SK-N-SH treated with all-trans-retinoic acid at 6 μM for 48 hours (cell line): ENCODE results near the gene MPI.

Experiments used
- ATAC-seq: fragments of 200-7000 bp; cut with Tn5 transposase; 3 replicates; pipeline ENCODE4 v1.9.1; 2020; ENCODE audit warnings: mild to moderate bottlenecking, moderate library complexity
- ARNTL ChIP-seq: fragments of 450-650 bp; formaldehyde crosslinking; IDR thresholded peaks from 2 replicates; pipeline ENCODE4 v1.5.0; 2020; ENCODE audit warnings: low read depth, mild to moderate bottlenecking, moderate library complexity, borderline replicate concordance
- BACH2 ChIP-seq: fragments of 250-450 bp; sonication (Bioruptor Pico); IDR thresholded peaks from 2 replicates; pipeline ENCODE4 v1.9.0; 2021; ENCODE audit warnings: mild to moderate bottlenecking, borderline replicate concordance
- CREB5 ChIP-seq: fragments of 250-450 bp; sonication (Bioruptor Pico); IDR thresholded peaks from 2 replicates; pipeline ENCODE4 v1.5.1; 2020; ENCODE audit warnings: low read depth, mild to moderate bottlenecking, moderate library complexity
- ESRRG ChIP-seq: fragments of 250-450 bp; sonication (Bioruptor Pico); IDR thresholded peaks from 2 replicates; pipeline ENCODE4 v1.6.1; 2021; ENCODE audit warnings: mild to moderate bottlenecking
- GLIS3 ChIP-seq: fragments of 250-450 bp; sonication (Bioruptor Pico); IDR thresholded peaks from 2 replicates; pipeline ENCODE4 v1.5.0; 2020; ENCODE audit warnings: mild to moderate bottlenecking, moderate library complexity
- ISL1 ChIP-seq: fragments of 250-450 bp; sonication (Bioruptor Pico); IDR thresholded peaks from 2 replicates; pipeline ENCODE4 v2.1.2; 2022; ENCODE audit warnings: mild to moderate bottlenecking, moderate library complexity
- OSR1 ChIP-seq: fragments of 250-450 bp; sonication (Bioruptor Pico); IDR thresholded peaks from 2 replicates; pipeline ENCODE4 v1.8.0; 2022; ENCODE audit warnings: moderate library complexity, mild to moderate bottlenecking, inconsistent platforms
- POU6F1 ChIP-seq: fragments of 250-450 bp; sonication (Bioruptor Pico); IDR thresholded peaks from 2 replicates; pipeline ENCODE4 v1.8.0; 2021; ENCODE audit warnings: low read depth, mild to moderate bottlenecking, moderate library complexity, borderline replicate concordance
- PPARA ChIP-seq: fragments of 250-450 bp; sonication (Bioruptor Pico); IDR thresholded peaks from 2 replicates; pipeline ENCODE4 v1.5.0; 2020; ENCODE audit warnings: mild to moderate bottlenecking, borderline replicate concordance
- SNAI2 ChIP-seq: fragments of 250-450 bp; sonication (Bioruptor Pico); IDR thresholded peaks from 2 replicates; pipeline ENCODE4 v1.5.0; 2020; ENCODE audit warnings: mild to moderate bottlenecking, moderate library complexity
- TCF4 ChIP-seq: fragments of 250-450 bp; sonication (Bioruptor Pico); IDR thresholded peaks from 2 replicates; pipeline ENCODE4 v1.8.0; 2021; ENCODE audit warnings: mild to moderate bottlenecking, moderate library complexity, borderline replicate concordance
- TOX ChIP-seq: fragments of 250-450 bp; sonication (Bioruptor Pico); IDR thresholded peaks from 2 replicates; pipeline ENCODE4 v1.8.0; 2021; ENCODE audit warnings: mild to moderate bottlenecking, moderate library complexity, borderline replicate concordance
- ZC3H10 ChIP-seq: fragments of 250-450 bp; sonication (Bioruptor Pico); IDR thresholded peaks from 2 replicates; pipeline ENCODE4 v1.5.1; 2021; ENCODE audit warnings: mild to moderate bottlenecking, moderate library complexity
- ZFP3 ChIP-seq: fragments of 250-450 bp; sonication (Bioruptor Pico); IDR thresholded peaks from 2 replicates; pipeline ENCODE4 v1.5.0; 2020; ENCODE audit warnings: mild to moderate bottlenecking, moderate library complexity
- ZFP30 ChIP-seq: fragments of 450-650 bp; formaldehyde crosslinking; IDR thresholded peaks from 2 replicates; pipeline ENCODE4 v1.5.0; 2022; ENCODE audit warnings: mild to moderate bottlenecking, moderate library complexity
- ZNF565 ChIP-seq: fragments of 450-650 bp; formaldehyde crosslinking; conservative IDR thresholded peaks from 2 replicates; pipeline ENCODE4 v1.5.0; 2020; ENCODE audit warnings: low read depth, mild to moderate bottlenecking, moderate library complexity
- ZNF70 ChIP-seq: fragments of 450-650 bp; formaldehyde crosslinking; IDR thresholded peaks from 2 replicates; pipeline ENCODE4 v1.5.0; 2020; ENCODE audit warnings: mild to moderate bottlenecking, moderate library complexity
- ZNF8 ChIP-seq: fragments of 450-650 bp; formaldehyde crosslinking; IDR thresholded peaks from 2 replicates; pipeline ENCODE4 v1.5.0; 2020; ENCODE audit warnings: mild to moderate bottlenecking, moderate library complexity
- TF ChIP-seq, protein P1 (sequence below): fragments of 250-450 bp; sonication (Bioruptor Pico); IDR thresholded peaks from 2 replicates; pipeline ENCODE4 v1.5.0; 2020; ENCODE audit warnings: mild to moderate bottlenecking, moderate library complexity
- TF ChIP-seq, protein P2 (sequence below): fragments of 250-450 bp; sonication (Bioruptor Pico); IDR thresholded peaks from 2 replicates; pipeline ENCODE4 v1.8.0; 2020; ENCODE audit warnings: mild to moderate bottlenecking, moderate library complexity, borderline replicate concordance

Gene MPI

GRCh38 chr15:74917676-74918075 lies 27.8 kb downstream of the MPI start:
- TF ChIP-seq GLIS3 (CRISPR knock-in tag) (no peak), ZC3H10 (CRISPR knock-in tag) (no peak), SNAI2 (CRISPR knock-in tag) (no peak), OSR1 (CRISPR knock-in tag) (no peak), ZFP3 (no peak), PPARA (no peak), ISL1 (CRISPR knock-in tag) (no peak), TOX (no peak)
- TF ChIP-seq, protein P1, sequence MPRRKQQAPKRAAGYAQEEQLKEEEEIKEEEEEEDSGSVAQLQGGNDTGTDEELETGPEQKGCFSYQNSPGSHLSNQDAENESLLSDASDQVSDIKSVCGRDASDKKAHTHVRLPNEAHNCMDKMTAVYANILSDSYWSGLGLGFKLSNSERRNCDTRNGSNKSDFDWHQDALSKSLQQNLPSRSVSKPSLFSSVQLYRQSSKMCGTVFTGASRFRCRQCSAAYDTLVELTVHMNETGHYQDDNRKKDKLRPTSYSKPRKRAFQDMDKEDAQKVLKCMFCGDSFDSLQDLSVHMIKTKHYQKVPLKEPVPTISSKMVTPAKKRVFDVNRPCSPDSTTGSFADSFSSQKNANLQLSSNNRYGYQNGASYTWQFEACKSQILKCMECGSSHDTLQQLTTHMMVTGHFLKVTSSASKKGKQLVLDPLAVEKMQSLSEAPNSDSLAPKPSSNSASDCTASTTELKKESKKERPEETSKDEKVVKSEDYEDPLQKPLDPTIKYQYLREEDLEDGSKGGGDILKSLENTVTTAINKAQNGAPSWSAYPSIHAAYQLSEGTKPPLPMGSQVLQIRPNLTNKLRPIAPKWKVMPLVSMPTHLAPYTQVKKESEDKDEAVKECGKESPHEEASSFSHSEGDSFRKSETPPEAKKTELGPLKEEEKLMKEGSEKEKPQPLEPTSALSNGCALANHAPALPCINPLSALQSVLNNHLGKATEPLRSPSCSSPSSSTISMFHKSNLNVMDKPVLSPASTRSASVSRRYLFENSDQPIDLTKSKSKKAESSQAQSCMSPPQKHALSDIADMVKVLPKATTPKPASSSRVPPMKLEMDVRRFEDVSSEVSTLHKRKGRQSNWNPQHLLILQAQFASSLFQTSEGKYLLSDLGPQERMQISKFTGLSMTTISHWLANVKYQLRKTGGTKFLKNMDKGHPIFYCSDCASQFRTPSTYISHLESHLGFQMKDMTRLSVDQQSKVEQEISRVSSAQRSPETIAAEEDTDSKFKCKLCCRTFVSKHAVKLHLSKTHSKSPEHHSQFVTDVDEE (CRISPR knock-in tag): no peak
- ATAC-seq: no peak

DNA sequence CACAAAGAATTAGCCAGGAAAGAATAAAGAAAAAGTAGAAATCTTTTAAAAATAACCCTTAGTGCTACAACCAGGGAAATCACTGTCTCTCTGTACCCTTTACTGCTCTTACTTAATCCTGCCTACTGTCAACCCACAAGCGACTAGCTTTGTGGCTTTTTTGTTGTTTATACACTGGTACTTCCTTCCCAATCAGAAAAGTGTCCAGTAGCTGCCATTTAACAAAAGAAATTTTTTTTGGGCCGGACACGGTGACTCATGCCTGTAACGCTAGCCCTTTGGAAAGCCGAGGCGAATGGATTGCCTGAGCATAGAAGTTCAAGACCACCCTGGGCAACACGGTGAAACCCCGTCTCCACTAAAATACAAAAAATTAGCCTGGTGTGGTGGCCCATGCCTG lies 30.6 kb downstream of the MPI start:
- TF ChIP-seq ZC3H10 (CRISPR knock-in tag) (no peak), TOX (no peak), ZFP30 (no peak), TCF4 (CRISPR knock-in tag) (no peak), POU6F1 (no peak), ESRRG (CRISPR knock-in tag) (no peak), ZNF565 (CRISPR knock-in tag) (no peak), ZNF70 (no peak), PPARA (no peak), ISL1 (CRISPR knock-in tag) (no peak), ZNF8 (CRISPR knock-in tag) (no peak), GLIS3 (CRISPR knock-in tag) (no peak), BACH2 (no peak), OSR1 (CRISPR knock-in tag) (no peak), ARNTL (CRISPR knock-in tag) (no peak), ZFP3 (no peak), CREB5 (CRISPR knock-in tag) (no peak)
- TF ChIP-seq, protein P1 (CRISPR knock-in tag): no peak
- TF ChIP-seq, protein P2, sequence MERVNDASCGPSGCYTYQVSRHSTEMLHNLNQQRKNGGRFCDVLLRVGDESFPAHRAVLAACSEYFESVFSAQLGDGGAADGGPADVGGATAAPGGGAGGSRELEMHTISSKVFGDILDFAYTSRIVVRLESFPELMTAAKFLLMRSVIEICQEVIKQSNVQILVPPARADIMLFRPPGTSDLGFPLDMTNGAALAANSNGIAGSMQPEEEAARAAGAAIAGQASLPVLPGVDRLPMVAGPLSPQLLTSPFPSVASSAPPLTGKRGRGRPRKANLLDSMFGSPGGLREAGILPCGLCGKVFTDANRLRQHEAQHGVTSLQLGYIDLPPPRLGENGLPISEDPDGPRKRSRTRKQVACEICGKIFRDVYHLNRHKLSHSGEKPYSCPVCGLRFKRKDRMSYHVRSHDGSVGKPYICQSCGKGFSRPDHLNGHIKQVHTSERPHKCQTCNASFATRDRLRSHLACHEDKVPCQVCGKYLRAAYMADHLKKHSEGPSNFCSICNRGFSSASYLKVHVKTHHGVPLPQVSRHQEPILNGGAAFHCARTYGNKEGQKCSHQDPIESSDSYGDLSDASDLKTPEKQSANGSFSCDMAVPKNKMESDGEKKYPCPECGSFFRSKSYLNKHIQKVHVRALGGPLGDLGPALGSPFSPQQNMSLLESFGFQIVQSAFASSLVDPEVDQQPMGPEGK (CRISPR knock-in tag): no peak
- TF ChIP-seq, all 23 proteins: peak for 0
- no peak for ATAC-seq

- TF ChIP-seq ZFP3: no peak
- TF ChIP-seq ARNTL (CRISPR knock-in tag): no peak
- ATAC-seq: no peak
Measured at GRCh38 chr15:74924525-74924924, 34.7 kb downstream of the MPI start.
